ENCODE measurements around the gene DEFB114.

DNA sequence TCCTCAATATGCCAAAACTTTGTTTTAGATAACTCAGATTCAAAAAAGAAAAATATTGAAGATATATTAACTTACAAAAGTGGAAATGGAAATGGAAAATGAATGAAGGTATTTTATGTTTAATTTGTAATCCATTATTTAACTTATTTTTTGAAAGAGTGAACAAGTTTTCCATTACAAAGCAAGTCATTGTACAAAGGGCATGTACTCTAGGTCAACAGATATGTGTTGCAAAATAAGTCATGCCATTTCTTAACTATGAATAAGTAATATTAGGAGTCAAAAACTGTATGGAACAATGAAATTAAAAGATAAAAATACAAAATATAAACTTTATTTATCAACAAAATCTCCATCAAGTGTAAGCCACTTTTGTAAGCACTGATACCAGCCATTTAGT is 31.3 kb upstream of the DEFB114 start:
- TF ChIP-seq, protein P1, sequence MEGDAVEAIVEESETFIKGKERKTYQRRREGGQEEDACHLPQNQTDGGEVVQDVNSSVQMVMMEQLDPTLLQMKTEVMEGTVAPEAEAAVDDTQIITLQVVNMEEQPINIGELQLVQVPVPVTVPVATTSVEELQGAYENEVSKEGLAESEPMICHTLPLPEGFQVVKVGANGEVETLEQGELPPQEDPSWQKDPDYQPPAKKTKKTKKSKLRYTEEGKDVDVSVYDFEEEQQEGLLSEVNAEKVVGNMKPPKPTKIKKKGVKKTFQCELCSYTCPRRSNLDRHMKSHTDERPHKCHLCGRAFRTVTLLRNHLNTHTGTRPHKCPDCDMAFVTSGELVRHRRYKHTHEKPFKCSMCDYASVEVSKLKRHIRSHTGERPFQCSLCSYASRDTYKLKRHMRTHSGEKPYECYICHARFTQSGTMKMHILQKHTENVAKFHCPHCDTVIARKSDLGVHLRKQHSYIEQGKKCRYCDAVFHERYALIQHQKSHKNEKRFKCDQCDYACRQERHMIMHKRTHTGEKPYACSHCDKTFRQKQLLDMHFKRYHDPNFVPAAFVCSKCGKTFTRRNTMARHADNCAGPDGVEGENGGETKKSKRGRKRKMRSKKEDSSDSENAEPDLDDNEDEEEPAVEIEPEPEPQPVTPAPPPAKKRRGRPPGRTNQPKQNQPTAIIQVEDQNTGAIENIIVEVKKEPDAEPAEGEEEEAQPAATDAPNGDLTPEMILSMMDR (IDR thresholded peaks at IDR 0.05; ENCODE audit: insufficient read depth, low read depth, low read length) = no peak
- no peak for TF ChIP-seq EZH2 (IDR thresholded peaks at IDR 0.05; ENCODE audit: insufficient read depth, low read length)
